HepG2 (cell line): ENCODE data around the gene TULP4. TPM values are rescaled to one million over a fixed set of nuclear protein-coding genes. Genes with fewer than 3 reads are reported as not detected.

Source experiments
- ATAC-seq: fragments of 200-7000 bp; cut with Tn5 transposase; 3 replicates; pipeline ENCODE4 v1.9.1; 2020; ENCODE audit warnings: mild to moderate bottlenecking, moderate library complexity
- BruUV-seq: library from RNA; stranded (reverse); fragments of 400-500 nt; replicated peaks from 2 replicates; lab custom pipeline; 2021; lab: Mats Ljungman, UMichigan
- CTCF ChIA-PET: fragments of 300-600 bp; formaldehyde crosslinking; extraction: SDS; loops from one replicate; lab custom pipeline; 2021; ENCODE audit warnings: low total read pairs, inconsistent platforms, low intra/inter-chr PET ratio; lab: Yijun Ruan, JAX
- POLR2A ChIA-PET: fragments of 350-600 bp; sonication (Branson Sonifier 250); formaldehyde crosslinking; loops from one replicate; lab custom pipeline; 2020; ENCODE audit warnings: antibody characterized with exemption, inconsistent platforms; lab: Yijun Ruan, JAX
- DNase-seq: peaks from one replicate; pipeline ENCODE4 v3.0.0-alpha.2; 2015; ENCODE audit warnings: low spot score
- FAIRE-seq: peaks from 3 replicates; lab custom pipeline; 2011; peaks lifted over from hg19 to GRCh38; lab: Jason Lieb, UNC
- H2AFZ ChIP-seq: one replicate; pipeline ENCODE4 v1.6.1; 2011; ENCODE audit warnings: low read length, inconsistent platforms
- H3K27ac ChIP-seq: fragments of 300-600 bp; 3 replicates; pipeline ENCODE4 v1.8.0; 2011; ENCODE audit warnings: mixed run types, mild to moderate bottlenecking, mixed read lengths, low read length, inconsistent platforms; ENCODE audit not compliant: insufficient read depth; ENCODE audit errors: extremely low read length
- H3K27me3 ChIP-seq, 2 experiments: fragments of 200-600 bp in 1 of 2; 2 replicates in 1 of 2; 3 replicates in 1 of 2; pipeline versions ENCODE4 v1.6.0 to v1.8.0; 2011; ENCODE audit warnings: low read length in 2 of 2, mild to moderate bottlenecking in 2 of 2, moderate library complexity in 2 of 2, inconsistent platforms in 1 of 2; ENCODE audit not compliant: insufficient read depth in 2 of 2, control insufficient read depth in 1 of 2
- H3K36me3 ChIP-seq, 2 experiments: fragments of 200-600 bp in 1 of 2; replicated peaks in 1 of 2; 2 replicates in 1 of 2; 3 replicates in 1 of 2; pipeline versions ENCODE4 v1.5.1 to v1.8.0; 2011; ENCODE audit warnings: low read length in 2 of 2, inconsistent platforms in 1 of 2; ENCODE audit not compliant: insufficient read depth in 2 of 2, control insufficient read depth in 1 of 2
- H3K4me1 ChIP-seq: 2 replicates; pipeline ENCODE4 v1.5.1; 2012; ENCODE audit warnings: low read length, inconsistent platforms; ENCODE audit not compliant: insufficient read depth
- H3K4me2 ChIP-seq: 2 replicates; pipeline ENCODE4 v1.6.0; 2011; ENCODE audit warnings: low read depth, low read length, inconsistent platforms
- H3K4me3 ChIP-seq, 3 experiments: fragments of 200-600 bp in 1 of 3; sonication (generic), shearing (Covaris generic) in 1 of 3; replicated peaks in 1 of 3; 2 replicates each; pipeline ENCODE4 v1.5.1; 2011 to 2016; ENCODE audit warnings: low read length in 3 of 3, inconsistent platforms in 2 of 3, low read depth in 2 of 3, mild to moderate bottlenecking in 2 of 3, control low read depth in 1 of 3, mixed read lengths in 1 of 3; ENCODE audit not compliant: insufficient read depth in 1 of 3
- H3K79me2 ChIP-seq: one replicate; pipeline ENCODE4 v1.6.1; 2011; ENCODE audit warnings: low read length, inconsistent platforms; ENCODE audit not compliant: insufficient read depth
- H3K9ac ChIP-seq: 2 replicates; pipeline ENCODE4 v1.6.0; 2011; ENCODE audit warnings: mild to moderate bottlenecking, low read depth, low read length, inconsistent platforms; ENCODE audit not compliant: insufficient read depth
- H3K9me3 ChIP-seq: 2 replicates; pipeline ENCODE4 v1.5.1; 2012; ENCODE audit warnings: mild to moderate bottlenecking, low read length
- H4K20me1 ChIP-seq: 2 replicates; pipeline ENCODE4 v1.6.0; 2011; ENCODE audit warnings: inconsistent platforms, mild to moderate bottlenecking, low read length, moderate library complexity; ENCODE audit not compliant: insufficient read depth
- HCFC1 ChIP-seq: fragments of 150-350 bp; IDR thresholded peaks from 2 replicates; pipeline ENCODE4 v1.6.1; 2014; ENCODE audit warnings: low read depth, low read length
- HMGXB3 ChIP-seq: sonication (generic); formaldehyde crosslinking; IDR thresholded peaks from 2 replicates; pipeline ENCODE4 v1.4.0; 2020; ENCODE audit warnings: missing genetic modification reagents, borderline replicate concordance
- HNRNPL ChIP-seq: fragments of 200-400 bp; formaldehyde crosslinking; IDR thresholded peaks from 2 replicates; pipeline ENCODE4 v1.6.1; 2017; ENCODE audit warnings: mild to moderate bottlenecking, low read depth, low read length
- PRDM10 ChIP-seq: sonication (generic); formaldehyde crosslinking; IDR thresholded peaks from 2 replicates; pipeline ENCODE4 v1.4.0; 2020; ENCODE audit warnings: low read depth, missing genetic modification reagents
- SP140L ChIP-seq: sonication (generic); formaldehyde crosslinking; IDR thresholded peaks from 2 replicates; pipeline ENCODE4 v1.4.0; 2020; ENCODE audit warnings: missing genetic modification reagents, borderline replicate concordance
- TMF1 ChIP-seq: sonication (generic); formaldehyde crosslinking; IDR thresholded peaks from 2 replicates; pipeline ENCODE4 v1.8.1; 2022; ENCODE audit warnings: low read depth, missing genetic modification reagents
- WIZ ChIP-seq: sonication (generic); formaldehyde crosslinking; IDR thresholded peaks from 2 replicates; pipeline ENCODE4 v1.5.1; 2020; ENCODE audit warnings: mild to moderate bottlenecking, missing genetic modification reagents
- ZBTB14 ChIP-seq: sonication (generic); formaldehyde crosslinking; IDR thresholded peaks from 2 replicates; pipeline ENCODE4 v1.4.0; 2020; ENCODE audit warnings: missing genetic modification reagents
- ZNF430 ChIP-seq: sonication (generic); formaldehyde crosslinking; IDR thresholded peaks from 2 replicates; pipeline ENCODE4 v1.9.0; 2021; ENCODE audit warnings: mild to moderate bottlenecking, missing genetic modification reagents
- ZNF687 ChIP-seq: sonication (generic); formaldehyde crosslinking; IDR thresholded peaks from 2 replicates; pipeline ENCODE4 v1.5.1; 2020; ENCODE audit warnings: mild to moderate bottlenecking, missing genetic modification reagents, moderate library complexity
- WGBS: methylation state at CpG from one replicate; pipeline ENCODE4 v1.1.6; 2017; ENCODE audit warnings: low lambda C conversion rate; 5-methylcytosine and 5-hydroxymethylcytosine counted together
- in situ Hi-C: cut with HindIII; loops from 2 replicates; pipeline ENCODE4 v1.10.0; 2017; ENCODE audit warnings: low pct_unique_long_range_greater_than_20kb; ENCODE audit not compliant: extremely low pct_ligation_motif_present
- intact Hi-C: fragments of 100-400 bp; cut with micrococcal nuclease; formaldehyde crosslinking; loops from one replicate; pipeline ENCODE4 v1.10.0; 2022; ENCODE audit not compliant: unreplicated experiment
- polyA plus RNA-seq, 8 experiments: library from polyadenylated mRNA; depleted of rRNA in 3 of 8; stranded (reverse) in 7 of 8; unstranded in 1 of 8; fragments of >200 nt; fragmentation: Illumina TruSeq in 4 of 8; extraction: Trizol in 4 of 8; gene quantifications; 2 replicates each; pipeline versions ENCODE4 v1.2.1 to v1.2.3, GENCODE V29; 2011 to 2016; ENCODE audit warnings: low read depth in 4 of 8, missing spikeins in 1 of 8, mixed read lengths in 1 of 8; ENCODE audit not compliant: insufficient read depth in 1 of 8
- total RNA-seq, 5 experiments: library from RNA; depleted of rRNA; stranded (reverse); fragments of >200 nt; fragmentation: Illumina TruSeq; extraction: Trizol; gene quantifications; 2 replicates each; pipeline ENCODE4 v1.2.3, GENCODE V29; 2016; ENCODE audit warnings: low read depth in 1 of 5

Gene TULP4
- total and polyA plus RNA-seq, 2 of the 13 experiments (the other 11 are each of a cell fraction or from before 2014, with no cell fraction given), result 21.1 to 122 TPM

GRCh38 chr6:158461954-158462353 lies 149.7 kb downstream of the TULP4 start:
- intact Hi-C loops, result no loop called here
- WGBS, result 92% methylated on average over 2 of the region's 2 CpGs
- POLR2A ChIA-PET, result no interaction called here
- CTCF ChIA-PET, result no interaction called here
- no peak for DNase-seq
- Histone ChIP-seq H3K27ac (no peak overlapping the region), H3K4me3 (no peak overlapping the region), H3K36me3 (peaks cover 17 to 67% of the 10 kb centered on the region in 2 experiments), H2AFZ (no peak overlapping the region), H3K79me2 (no peaks in the 10 kb centered on the region), H3K4me2 (no peak overlapping the region), H3K9me3 (no peaks in the 10 kb centered on the region), H3K4me1 (no peaks in the 10 kb centered on the region), H3K9ac (no peak overlapping the region), H3K27me3 (no peaks in the 10 kb centered on the region), H4K20me1 (no peaks in the 10 kb centered on the region)
- in situ Hi-C loops, result no loop called here
- no peak for FAIRE-seq
- no peak for ATAC-seq
- no TSS peak for BruUV-seq
- TF ChIP-seq TMF1 (CRISPR knock-in tag) (no peak), HCFC1 (no peak), WIZ (CRISPR knock-in tag) (no peak), ZBTB14 (CRISPR knock-in tag) (no peak), ZNF430 (CRISPR knock-in tag) (no peak), PRDM10 (no peak), HMGXB3 (CRISPR knock-in tag) (no peak), HNRNPL (no peak), SP140L (CRISPR knock-in tag) (no peak), ZNF687 (CRISPR knock-in tag) (no peak)
